Naive B cell (primary cell): Measurements from ENCODE around the gene CCAR1. TPM values are rescaled to one million over a fixed set of nuclear protein-coding genes. Genes with fewer than 3 reads are reported as not detected.
"Not testable (repeated sequence)": the region's sequence is repeated elsewhere in the genome, so short reads cannot be mapped to it uniquely, and the experiment has no call there.

Source experiments
- ATAC-seq, 2 donors: fragments of 150-1000 bp; cut with Tn5 transposase; 2 replicates each; pipeline ENCODE4 v1.10.0; 2021; ENCODE audit warnings: low read depth in 2 of 2, mild to moderate bottlenecking in 2 of 2, moderate library complexity in 2 of 2
- DNase-seq: peaks from one replicate; pipeline ENCODE4 v3.0.0; 2022
- H3K27ac Mint-ChIP-seq, 6 donors: one replicate each; pipeline ENCODE4 v1.8.0; 2020 to 2022; ENCODE audit warnings: mild to moderate bottlenecking in 6 of 6, mixed read lengths in 6 of 6, moderate library complexity in 5 of 6, inconsistent platforms in 2 of 6
- H3K27me3 Mint-ChIP-seq, 3 donors: one replicate each; pipeline ENCODE4 v1.8.0; 2021 to 2022; ENCODE audit warnings: mixed read lengths in 3 of 3, mild to moderate bottlenecking in 1 of 3
- H3K36me3 Mint-ChIP-seq, 2 donors: one replicate each; pipeline ENCODE4 v1.8.0; 2020 to 2022; ENCODE audit warnings: mixed read lengths in 2 of 2, inconsistent platforms in 1 of 2, mild to moderate bottlenecking in 1 of 2
- H3K4me1 Mint-ChIP-seq, 3 donors: one replicate each; pipeline ENCODE4 v1.8.0; 2020 to 2022; ENCODE audit warnings: mixed read lengths in 3 of 3, inconsistent platforms in 1 of 3, mild to moderate bottlenecking in 1 of 3, moderate library complexity in 1 of 3
- H3K4me3 Mint-ChIP-seq, 8 donors: one replicate each; pipeline ENCODE4 v1.8.0; 2020 to 2022; ENCODE audit warnings: mild to moderate bottlenecking in 8 of 8, mixed read lengths in 8 of 8, moderate library complexity in 8 of 8, inconsistent platforms in 2 of 8
- H3K9me3 Mint-ChIP-seq, 7 donors: one replicate each; pipeline ENCODE4 v1.8.0; 2020 to 2022; ENCODE audit warnings: mixed read lengths in 7 of 7, mild to moderate bottlenecking in 5 of 7, inconsistent platforms in 2 of 7, moderate library complexity in 1 of 7
- polyA plus RNA-seq, 6 donors: library from polyadenylated mRNA; unstranded; fragments of 300-500 nt; fragmentation: Illumina TruSeq; gene quantifications; one replicate each; pipeline ENCODE4 v1.2.3, GENCODE V29; 2021; ENCODE audit warnings: low read depth in 6 of 6

CCAR1 gene
- polyA plus RNA-seq, 6 donors from 2014 or later: 19.0 to 51.5 (median 30.1) TPM

- H3K27ac Mint-ChIP-seq: peak overlapping the region in 1 of 6 donors; percentile 65
Measured at GRCh38 chr10:68735119-68735518, 14.1 kb downstream of the CCAR1 start.

GRCh38 chr10:68735739-68736138 is 14.7 kb downstream of the CCAR1 start:
- ATAC-seq, H3K9me3 Mint-ChIP-seq, H3K4me3 Mint-ChIP-seq, H3K4me1 Mint-ChIP-seq, H3K27me3 Mint-ChIP-seq, DNase-seq: not testable (repeated sequence)
- Mint-ChIP-seq H3K36me3 (peaks cover 0 to 18% of the 10 kb centered on the region in 2 donors), H3K27ac (peak overlapping the region in 2 of 6 donors; percentile 65 to 82)

More at GRCh38 chr10:68735119-68735518, 14.1 kb downstream of the CCAR1 start:
- ATAC-seq (no peak), DNase-seq (no peak)
- Mint-ChIP-seq H3K9me3 (no peaks in the 10 kb centered on the region), H3K4me1 (peaks cover 0 to 7% (median 6%) of the 10 kb centered on the region in 3 donors), H3K36me3 (peaks cover 0 to 17% of the 10 kb centered on the region in 2 donors), H3K27me3 (no peaks in the 10 kb centered on the region), H3K4me3 (no peak overlapping the region)

GRCh38 chr10:68740676-68741075 is 19.6 kb downstream of the CCAR1 start:
- not testable (repeated sequence) for ATAC-seq, H3K27ac Mint-ChIP-seq, H3K4me1 Mint-ChIP-seq, H3K27me3 Mint-ChIP-seq, DNase-seq, H3K4me3 Mint-ChIP-seq, H3K9me3 Mint-ChIP-seq
- peaks cover 0 to 14% of the 10 kb centered on the region in 2 donors for H3K36me3 Mint-ChIP-seq

DNA sequence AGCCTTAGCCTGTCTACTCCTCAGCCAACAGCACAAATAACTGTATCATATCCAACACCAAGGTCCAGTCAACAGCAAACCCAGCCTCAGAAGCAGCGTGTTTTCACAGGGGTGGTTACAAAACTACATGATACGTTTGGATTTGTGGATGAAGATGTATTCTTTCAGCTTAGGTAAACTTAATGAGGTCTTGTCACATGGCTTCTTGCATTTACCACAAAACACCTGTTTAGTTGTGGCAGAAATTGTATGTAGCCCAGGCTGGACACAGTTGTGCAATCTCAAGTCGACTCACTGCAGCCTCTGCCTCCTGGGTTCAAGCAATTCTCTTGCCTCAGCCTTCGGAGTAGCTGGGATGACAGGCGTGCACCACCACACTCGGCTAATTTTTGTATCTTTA is 21.4 kb downstream of the CCAR1 start:
- peak overlapping the region in 1 of 6 donors; percentile 41 for H3K27ac Mint-ChIP-seq
- no peak overlapping the region for H3K4me3 Mint-ChIP-seq
- ATAC-seq (no peak), DNase-seq (no peak)
- no peaks in the 10 kb centered on the region for H3K9me3 Mint-ChIP-seq
- H3K4me1 Mint-ChIP-seq: peaks cover 0 to 2% (median 0%) of the 10 kb centered on the region in 3 donors
- H3K36me3 Mint-ChIP-seq: peaks cover 0 to 5% of the 10 kb centered on the region in 2 donors
- H3K27me3 Mint-ChIP-seq: no peaks in the 10 kb centered on the region

- no peak for DNase-seq
- no peaks in the 10 kb centered on the region for H3K27me3 Mint-ChIP-seq
- ATAC-seq: no peak
- no peaks in the 10 kb centered on the region for H3K4me1 Mint-ChIP-seq
- H3K9me3 Mint-ChIP-seq: no peaks in the 10 kb centered on the region
- H3K27ac Mint-ChIP-seq: peak overlapping the region in 2 of 6 donors; percentile 64 to 80
- H3K4me3 Mint-ChIP-seq: no peak overlapping the region
- peaks cover 0 to 24% of the 10 kb centered on the region in 2 donors for H3K36me3 Mint-ChIP-seq
Measured at GRCh38 chr10:68752711-68753350, 31.8 kb downstream of the CCAR1 start.

GRCh38 chr10:68756246-68756645 is 35.2 kb downstream of the CCAR1 start:
- no peaks in the 10 kb centered on the region for H3K4me1 Mint-ChIP-seq
- no peaks in the 10 kb centered on the region for H3K9me3 Mint-ChIP-seq
- peaks cover 0 to 23% of the 10 kb centered on the region in 2 donors for H3K36me3 Mint-ChIP-seq
- ATAC-seq (no peak), DNase-seq (no peak)
- H3K27ac Mint-ChIP-seq: no peak overlapping the region
- H3K27me3 Mint-ChIP-seq: no peaks in the 10 kb centered on the region
- no peak overlapping the region for H3K4me3 Mint-ChIP-seq

DNA sequence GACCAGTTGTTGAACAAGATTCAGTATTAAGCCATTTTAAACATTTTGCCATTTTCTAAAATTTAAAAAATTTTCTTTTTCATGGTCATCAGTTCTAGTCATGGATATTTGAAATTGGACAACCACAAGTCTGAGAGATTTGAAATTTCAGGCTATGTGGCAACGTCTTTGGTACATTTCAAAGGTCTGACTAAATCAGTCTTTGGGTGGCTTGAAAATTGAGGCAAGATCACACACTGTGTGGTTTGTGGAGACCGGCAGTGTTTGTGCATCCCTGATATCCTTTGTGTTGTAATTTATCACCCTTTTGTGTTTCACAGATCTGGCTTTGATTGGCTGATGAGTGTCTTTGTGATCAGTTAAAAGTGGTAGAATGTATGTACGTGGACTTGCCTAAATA is 35.7 kb downstream of the CCAR1 start:
- DNase-seq (no peak), ATAC-seq (no peak)
- no peaks in the 10 kb centered on the region for H3K9me3 Mint-ChIP-seq
- H3K36me3 Mint-ChIP-seq: peaks cover 0 to 23% of the 10 kb centered on the region in 2 donors
- no peaks in the 10 kb centered on the region for H3K27me3 Mint-ChIP-seq
- no peak overlapping the region for H3K27ac Mint-ChIP-seq
- H3K4me3 Mint-ChIP-seq: no peak overlapping the region
- no peaks in the 10 kb centered on the region for H3K4me1 Mint-ChIP-seq

GRCh38 chr10:68759223-68759863 is 38.3 kb downstream of the CCAR1 start:
- no peaks in the 10 kb centered on the region for H3K4me1 Mint-ChIP-seq
- ATAC-seq: no peak
- no peak for DNase-seq
- no peaks in the 10 kb centered on the region for H3K9me3 Mint-ChIP-seq
- peaks cover 0 to 13% of the 10 kb centered on the region in 2 donors for H3K36me3 Mint-ChIP-seq
- H3K4me3 Mint-ChIP-seq: no peak overlapping the region
- H3K27me3 Mint-ChIP-seq: no peaks in the 10 kb centered on the region
- peak overlapping the region in 1 of 6 donors; percentile 54 for H3K27ac Mint-ChIP-seq

DNA sequence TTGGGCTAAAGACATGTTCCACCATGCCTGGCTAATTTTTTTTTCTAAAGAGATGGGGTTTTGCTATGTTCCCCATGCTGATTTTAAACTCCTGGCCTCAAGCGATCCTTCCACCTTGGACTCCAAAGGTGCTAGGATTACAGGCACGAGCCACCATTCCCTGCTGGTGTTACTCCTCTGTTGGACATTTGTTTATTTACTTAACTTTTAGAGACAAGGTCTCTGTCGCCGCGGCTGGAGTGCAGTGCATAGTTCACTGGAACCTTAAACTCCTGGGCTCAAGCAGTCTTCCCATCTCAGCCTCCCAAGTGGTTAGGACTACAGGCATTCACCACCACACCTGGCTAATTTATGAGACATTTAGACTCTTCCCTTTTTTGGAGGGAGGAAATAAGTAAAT is 38.9 kb downstream of the CCAR1 start:
- Mint-ChIP-seq H3K9me3 (no peaks in the 10 kb centered on the region), H3K4me3 (no peak overlapping the region), H3K27ac (no peak overlapping the region), H3K4me1 (peaks cover 0 to 2% (median 0%) of the 10 kb centered on the region in 3 donors), H3K36me3 (peaks cover 0 to 17% of the 10 kb centered on the region in 2 donors), H3K27me3 (no peaks in the 10 kb centered on the region)
- ATAC-seq (no peak), DNase-seq (no peak)

DNA sequence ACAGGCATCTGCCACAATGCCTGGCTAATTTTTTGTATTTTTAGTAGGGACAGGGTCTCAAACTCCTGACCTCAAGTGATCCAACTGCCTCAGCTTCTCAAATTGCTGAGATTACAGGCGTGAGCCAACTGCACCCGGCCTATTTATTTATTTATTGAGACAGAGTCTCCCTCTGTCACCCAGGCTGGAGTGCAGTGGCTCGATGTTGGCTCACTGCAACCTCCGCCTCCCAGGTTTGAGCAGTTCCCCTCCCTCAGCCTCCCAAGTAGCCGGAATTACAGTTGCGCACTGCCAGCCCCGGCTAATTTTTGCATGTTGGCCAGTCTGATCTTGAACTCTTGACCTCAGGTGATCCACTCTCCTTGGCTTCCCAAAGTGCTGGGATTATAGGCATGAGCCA is 46.4 kb downstream of the CCAR1 start:
- DNase-seq, H3K4me3 Mint-ChIP-seq, H3K27ac Mint-ChIP-seq, H3K9me3 Mint-ChIP-seq, ATAC-seq, H3K27me3 Mint-ChIP-seq, H3K4me1 Mint-ChIP-seq: not testable (repeated sequence)
- peaks cover 8 to 20% of the 10 kb centered on the region in 2 donors for H3K36me3 Mint-ChIP-seq

DNA sequence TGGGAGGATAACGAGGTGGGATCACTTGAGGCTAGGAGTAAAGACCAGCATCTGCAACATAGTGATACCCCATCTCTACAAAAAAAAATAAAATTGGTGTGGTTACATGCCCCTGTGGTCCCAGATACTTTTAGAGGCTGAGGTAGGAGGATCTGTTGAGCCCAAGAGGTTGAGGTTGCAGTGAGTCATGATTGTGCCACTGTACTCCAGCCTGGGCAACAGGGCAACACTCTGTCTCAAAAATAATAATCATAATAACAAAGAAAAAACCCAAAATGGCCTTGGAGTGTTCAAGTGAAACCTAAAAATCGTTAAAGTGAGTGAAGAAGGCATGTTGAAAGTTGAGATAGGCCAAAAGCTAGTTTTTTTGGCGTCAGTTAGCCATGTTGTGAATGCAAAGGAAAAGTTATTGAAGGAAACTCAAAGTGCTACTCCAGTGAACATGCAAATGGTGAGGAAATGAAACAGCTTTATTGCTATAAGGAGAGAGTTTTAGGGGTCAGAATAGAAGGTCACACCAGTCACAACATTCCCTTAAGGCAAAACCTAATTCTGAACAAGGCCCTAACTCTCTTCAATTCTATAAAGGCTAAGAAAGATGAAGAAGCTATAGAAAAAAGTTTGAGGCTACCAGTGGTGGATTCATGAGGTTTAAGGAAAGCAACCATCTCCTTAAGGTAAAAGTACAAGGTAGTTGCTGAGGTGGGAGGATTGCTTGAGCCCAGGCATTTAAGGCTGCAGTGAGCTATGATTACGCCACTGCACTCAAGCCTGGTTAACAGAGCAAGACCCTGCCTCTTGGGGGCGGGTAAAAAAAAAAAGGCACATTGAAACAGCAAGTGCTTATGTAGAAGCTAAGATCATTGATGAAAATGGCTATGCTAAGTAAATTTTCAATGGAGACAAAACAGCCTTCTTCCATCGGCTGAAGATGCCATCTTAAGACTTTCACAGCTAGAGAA is 60.9 kb downstream of the CCAR1 start:
- Mint-ChIP-seq H3K27me3 (no peaks in the 10 kb centered on the region), H3K4me1 (peaks cover 14 to 25% (median 18%) of the 10 kb centered on the region in 3 donors), H3K27ac (peak overlapping the region; percentile 29 to 91 (median 70)), H3K36me3 (peaks cover 12 to 18% of the 10 kb centered on the region in 2 donors), H3K9me3 (no peaks in the 10 kb centered on the region), H3K4me3 (peak overlapping the region in 7 of 8 donors; percentile 12 to 73 (median 37))
- peak; percentile 78 to 80 for ATAC-seq
- peak; percentile 21 for DNase-seq

DNA sequence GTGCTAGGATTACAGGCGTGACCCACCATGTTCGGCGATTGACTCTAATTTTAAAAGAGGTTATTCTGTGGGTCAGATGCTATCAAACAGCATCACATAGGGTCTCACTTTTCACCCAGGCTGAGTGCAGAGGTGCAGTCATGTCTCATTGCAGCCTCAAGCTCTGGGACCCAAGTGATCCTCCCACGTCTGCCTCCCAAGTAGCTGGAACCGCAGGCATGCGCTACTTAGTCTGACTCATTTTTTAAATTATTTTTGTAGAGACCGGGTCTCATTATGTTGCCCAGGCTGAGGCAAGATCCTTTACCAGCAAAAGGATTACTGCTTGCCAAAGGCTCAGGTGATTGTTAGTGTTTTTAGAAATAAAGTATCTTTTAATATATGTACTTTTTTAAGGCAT is 63.4 kb downstream of the CCAR1 start:
- no peak overlapping the region for H3K4me3 Mint-ChIP-seq
- DNase-seq (no peak), ATAC-seq (no peak)
- peaks cover 14 to 25% (median 16%) of the 10 kb centered on the region in 3 donors for H3K4me1 Mint-ChIP-seq
- no peaks in the 10 kb centered on the region for H3K27me3 Mint-ChIP-seq
- H3K9me3 Mint-ChIP-seq: no peaks in the 10 kb centered on the region
- H3K27ac Mint-ChIP-seq: no peak overlapping the region
- peaks cover 9 to 14% of the 10 kb centered on the region in 2 donors for H3K36me3 Mint-ChIP-seq

DNA sequence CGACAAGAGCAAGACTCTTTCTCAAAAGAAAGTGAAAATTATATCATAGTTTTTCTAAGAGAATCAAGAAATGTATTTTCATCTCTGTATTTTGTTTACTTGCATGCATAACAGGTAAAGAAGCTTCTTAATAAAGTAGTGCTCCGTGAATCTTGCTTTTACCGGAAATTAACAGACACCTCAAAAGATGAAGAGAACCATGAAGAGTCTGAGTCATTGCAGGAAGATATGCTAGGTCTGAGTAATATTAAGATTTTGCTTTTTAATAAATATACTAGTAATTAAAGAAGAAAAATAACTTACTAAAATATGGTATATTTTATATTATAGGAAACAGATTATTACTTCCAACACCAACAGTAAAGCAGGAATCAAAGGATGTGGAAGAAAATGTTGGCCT is 66.8 kb downstream of the CCAR1 start:
- Mint-ChIP-seq H3K27me3 (no peaks in the 10 kb centered on the region), H3K9me3 (no peaks in the 10 kb centered on the region), H3K27ac (no peak overlapping the region), H3K4me3 (no peak overlapping the region), H3K36me3 (peaks cover 12 to 14% of the 10 kb centered on the region in 2 donors), H3K4me1 (peaks cover 0 to 3% (median under 1%) of the 10 kb centered on the region in 3 donors)
- no peak for DNase-seq
- no peak for ATAC-seq
